ENCODE data around the gene TRMT2A. TPM values are rescaled to one million over a fixed set of nuclear protein-coding genes. Genes with fewer than 3 reads are reported as not detected.

TRMT2A gene
- total and polyA plus RNA-seq, 2 of the 8 experiments (the other 6 are each of a cell fraction or from before 2014, with no cell fraction given) = 44.9 to 50.3 TPM

DNA sequence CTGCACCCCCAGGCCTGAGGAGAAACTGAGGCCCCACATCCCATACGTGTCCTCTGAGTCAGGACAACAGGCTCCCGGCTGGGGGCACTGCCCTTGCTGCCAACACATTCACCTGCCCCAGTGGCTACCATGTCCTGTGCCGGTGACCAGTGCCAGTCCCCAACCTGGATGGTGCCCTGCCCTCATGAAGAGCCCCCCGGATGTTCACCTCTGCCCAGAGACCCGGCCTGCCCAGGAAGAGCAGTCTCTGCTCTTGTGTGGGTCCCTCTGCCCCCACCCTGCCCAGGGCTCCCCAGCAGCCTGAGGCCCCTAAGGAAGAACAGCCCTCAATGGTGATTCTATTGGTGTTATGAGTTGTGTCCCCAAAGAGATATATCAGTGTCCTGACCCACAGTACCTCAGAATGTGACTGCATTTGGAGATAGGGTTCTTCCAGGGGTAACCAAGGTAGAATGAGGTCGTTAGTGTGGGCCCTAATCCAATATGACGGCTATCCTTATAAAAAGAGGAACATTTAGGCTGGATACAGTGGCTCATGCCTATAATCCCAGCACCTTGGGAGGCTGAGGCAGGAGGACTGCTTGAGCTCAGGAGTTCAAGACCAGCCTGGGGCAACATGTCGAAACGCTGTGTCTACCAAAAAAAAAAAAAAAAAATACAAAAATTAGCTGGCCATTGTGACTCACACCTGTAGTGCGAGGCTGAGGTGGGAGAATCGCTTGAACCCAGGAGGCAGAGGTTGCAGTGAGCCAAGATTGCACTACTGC, 50.2 kb downstream of the TRMT2A start:
- Histone ChIP-seq H3K4me2 (ENCODE audit: insufficient read depth in 1 of 2, low read depth in 2 of 2, low read length in 2 of 2) (no peak overlapping the region), H3K4me3 (ENCODE audit: extremely low read depth in 1 of 4, insufficient read depth in 2 of 4, low read depth in 3 of 4, low read length in 4 of 4) (no peak overlapping the region), H3K79me2 (ENCODE audit: control insufficient read depth in 1 of 2, insufficient read depth in 2 of 2, low read length in 2 of 2) (no peaks in the 10 kb centered on the region), H3K9me3 (ENCODE audit: insufficient read depth in 2 of 2, low read depth in 1 of 2, low read length in 1 of 2) (no peaks in the 10 kb centered on the region), H3K23ac (ENCODE audit: insufficient read length) (no peak overlapping the region), H3K14ac (ENCODE audit: insufficient read length) (no peak overlapping the region), H3K79me1 (ENCODE audit: low read depth, low read length) (no peaks in the 10 kb centered on the region), H3K27me3 (replicated peaks in 1 of 4; ENCODE audit: control insufficient read depth in 3 of 4, extremely low read depth in 1 of 4, insufficient read depth in 3 of 4, low read length in 3 of 4) (peaks cover 0 to 3% (median 0%) of the 10 kb centered on the region in 4 experiments; a peak in 3 of 7 replicates), H2BK12ac (ENCODE audit: low read depth, low read length) (no peak overlapping the region), H2BK15ac (ENCODE audit: low read length) (no peak overlapping the region), H4K20me1 (replicated peaks in 1 of 2; ENCODE audit: control insufficient read depth in 1 of 2, insufficient read depth in 2 of 2, low read length in 2 of 2) (peaks cover 0 to 6% of the 10 kb centered on the region in 2 experiments), H3K27ac (ENCODE audit: low read depth, low read length) (no peak overlapping the region), H4K91ac (replicated peaks; ENCODE audit: insufficient read length, low read length) (no peak overlapping the region), H2AK5ac (ENCODE audit: low read depth, low read length) (no peak overlapping the region), H3K56ac (replicated peaks; ENCODE audit: insufficient read length, low read depth, low read length) (no peak overlapping the region), H2BK5ac (ENCODE audit: low read depth, low read length) (no peak overlapping the region), H3K18ac (ENCODE audit: extremely low read depth, low read length) (no peak overlapping the region), H3K23me2 (ENCODE audit: low read depth, low read length) (no peaks in the 10 kb centered on the region), H4K8ac (ENCODE audit: extremely low read depth, insufficient read depth, low read length) (no peak overlapping the region; the same call in 1 of the 2 replicates), H3K9ac (replicated peaks in 1 of 4; ENCODE audit: extremely low read depth in 1 of 4, low read depth in 3 of 4, low read length in 3 of 4) (no peak overlapping the region), H3K4me1 (replicated peaks in 1 of 4; ENCODE audit: control insufficient read depth in 3 of 4, insufficient read depth in 4 of 4, low read length in 3 of 4) (no peaks in the 10 kb centered on the region), H3K36me3 (ENCODE audit: control insufficient read depth in 2 of 4, insufficient read depth in 4 of 4, low read length in 3 of 4) (no peaks in the 10 kb centered on the region), H2AFZ (ENCODE audit: low read length) (no peak overlapping the region), H2BK20ac (ENCODE audit: low read length) (no peak overlapping the region), H3K4ac (replicated peaks; ENCODE audit: insufficient read length, low read depth, low read length) (no peak overlapping the region), H4K5ac (ENCODE audit: insufficient read length, low read depth, low read length) (no peak overlapping the region), H2BK120ac (replicated peaks; ENCODE audit: low read depth, low read length) (no peak overlapping the region)
- DNase-seq (ENCODE audit: low read depth in 1 of 2, low spot score in 2 of 2) (no peak), FAIRE-seq (no peak)
- ChIA-PET POLR2A (ENCODE audit: partially characterized antibody) (interaction anchor here (1.0 kb wide), 1 partner anchor 15 kb away, joined by 4 read pairs; no protein-coding TSS in a partner anchor), CTCF (ENCODE audit: partially characterized antibody) (interaction anchor here (0.6 to 1.4 kb wide), 5 partner anchors 7 to 236 kb away, joined by 3 to 4 read pairs (median 3); no protein-coding TSS in a partner anchor)
- 88% methylated on average over 11 of the region's 11 CpGs; no CpG with 5 or more reads in 1 of the 2 experiments for WGBS, 2 experiments (ENCODE audit: extremely low coverage in 1 of 2, insufficient coverage in 1 of 2, insufficient read length in 1 of 2, insufficient replicate concordance in 2 of 2, low coverage in 1 of 2, low lambda C conversion rate in 2 of 2, missing lambda C conversion rate in 1 of 2)
- no peak for TF ChIP-seq SP4 (IDR thresholded peaks at IDR 0.05; ENCODE audit: low read length)
- no peak for TF ChIP-seq CEBPB (IDR thresholded peaks at IDR 0.05; ENCODE audit: low read depth, low read length)
